ENCODE data around the gene DHRS1. TPM values are rescaled to one million over a fixed set of nuclear protein-coding genes. Genes with fewer than 3 reads are reported as not detected.

Gene DHRS1
- total and polyA plus RNA-seq, 2 donors (not counting 1 experiment from before 2014, with no cell fraction given), result 10.7 to 21.0 TPM

GRCh38 chr14:24253936-24254335 is 45.6 kb downstream of the DHRS1 start:
- Histone ChIP-seq H3K4me1 (ENCODE audit: control insufficient read depth, extremely low read depth, insufficient read depth, low read length) (no peaks in the 10 kb centered on the region), H3K4me2 (ENCODE audit: extremely low read depth, insufficient read depth, low read length) (no peak overlapping the region), H3K79me2 (ENCODE audit: control insufficient read depth, insufficient read depth, low read length) (no peaks in the 10 kb centered on the region), H2AFZ (ENCODE audit: low read length) (no peak overlapping the region), H3K4me3 (replicated peaks in 1 of 4; ENCODE audit: control extremely low read depth in 1 of 4, insufficient read depth in 1 of 4, low read depth in 3 of 4, low read length in 4 of 4) (no peak overlapping the region), H4K20me1 (ENCODE audit: control insufficient read depth, extremely low read depth, insufficient read depth, low read length) (no peaks in the 10 kb centered on the region), H3K9me3 (ENCODE audit: control insufficient read depth, insufficient read depth, low read depth, low read length) (no peaks in the 10 kb centered on the region), H3K27ac (ENCODE audit: insufficient read depth, low read length) (no peak overlapping the region), H3K27me3 (ENCODE audit: control insufficient read depth, insufficient read depth, low read length) (no peaks in the 10 kb centered on the region), H3K9ac (ENCODE audit: insufficient read depth, low read length) (no peak overlapping the region), H3K36me3 (ENCODE audit: control insufficient read depth, insufficient read depth, low read length) (no peaks in the 10 kb centered on the region)
- TF ChIP-seq CTCF (conservative IDR thresholded peaks at IDR 0.05 in 1 of 2, IDR thresholded peaks at IDR 0.05 in 1 of 2; ENCODE audit: low read depth in 1 of 2, low read length in 2 of 2) (no peak), EZH2 (IDR thresholded peaks at IDR 0.05; ENCODE audit: low read length, missing control alignments) (no peak)
- DNase-seq (ENCODE audit: low read depth in 2 of 2), result no peak

DNA sequence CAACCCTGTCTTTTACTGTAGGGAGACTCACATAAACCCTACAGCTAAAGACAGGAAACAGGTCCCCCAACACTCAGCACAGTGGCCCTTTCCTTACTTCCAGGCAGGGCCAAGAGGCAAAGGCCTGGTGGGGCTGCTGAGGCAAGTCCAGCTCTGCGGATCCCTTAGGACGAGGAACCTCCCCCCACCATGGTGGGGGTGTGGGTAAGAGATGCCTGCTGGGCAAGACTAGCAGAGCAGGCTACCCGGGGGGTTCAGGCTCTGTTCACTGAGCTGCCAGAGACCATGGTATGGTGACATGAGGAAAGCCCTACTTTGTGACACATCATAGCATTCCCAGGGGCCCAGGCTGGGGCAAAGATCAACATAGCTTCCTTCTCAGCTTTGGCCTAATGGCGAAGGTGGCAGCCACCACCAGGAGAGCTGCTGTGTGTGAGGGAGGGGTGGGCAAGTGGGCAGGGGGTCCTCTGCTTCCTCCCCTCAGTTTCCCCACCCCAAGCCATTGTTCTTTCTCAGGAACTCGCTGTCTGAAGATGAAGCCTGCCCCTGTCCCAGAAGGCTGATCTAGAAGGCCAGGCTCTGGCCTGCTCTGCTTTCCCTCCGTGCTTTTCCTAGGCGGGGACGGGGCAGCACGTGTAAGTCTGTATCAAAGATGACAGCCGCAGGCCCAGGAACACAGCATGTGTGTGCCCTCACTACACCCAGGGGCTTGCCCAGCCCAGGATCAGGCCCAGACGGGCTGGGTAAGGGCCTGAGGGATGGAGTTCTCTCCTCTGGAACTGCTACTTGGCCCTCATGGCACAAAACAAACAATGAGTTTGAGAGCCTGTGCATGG is 47.1 kb downstream of the DHRS1 start:
- Histone ChIP-seq H4K20me1 (ENCODE audit: control insufficient read depth, extremely low read depth, insufficient read depth, low read length) (no peaks in the 10 kb centered on the region), H3K79me2 (ENCODE audit: control insufficient read depth, insufficient read depth, low read length) (no peaks in the 10 kb centered on the region), H3K36me3 (ENCODE audit: control insufficient read depth, insufficient read depth, low read length) (no peaks in the 10 kb centered on the region), H3K4me3 (replicated peaks in 1 of 4; ENCODE audit: control extremely low read depth in 1 of 4, insufficient read depth in 1 of 4, low read depth in 3 of 4, low read length in 4 of 4) (no peak overlapping the region), H3K27ac (ENCODE audit: insufficient read depth, low read length) (no peak overlapping the region), H3K27me3 (ENCODE audit: control insufficient read depth, insufficient read depth, low read length) (no peaks in the 10 kb centered on the region), H3K4me1 (ENCODE audit: control insufficient read depth, extremely low read depth, insufficient read depth, low read length) (no peaks in the 10 kb centered on the region), H3K9ac (ENCODE audit: insufficient read depth, low read length) (no peak overlapping the region), H3K4me2 (ENCODE audit: extremely low read depth, insufficient read depth, low read length) (no peak overlapping the region), H3K9me3 (ENCODE audit: control insufficient read depth, insufficient read depth, low read depth, low read length) (no peaks in the 10 kb centered on the region), H2AFZ (ENCODE audit: low read length) (no peak overlapping the region)
- no peak for DNase-seq (ENCODE audit: low read depth in 2 of 2)
- TF ChIP-seq CTCF (conservative IDR thresholded peaks at IDR 0.05 in 1 of 2, IDR thresholded peaks at IDR 0.05 in 1 of 2; ENCODE audit: low read depth in 1 of 2, low read length in 2 of 2), result no peak
- no peak for TF ChIP-seq EZH2 (IDR thresholded peaks at IDR 0.05; ENCODE audit: low read length, missing control alignments)

DNA sequence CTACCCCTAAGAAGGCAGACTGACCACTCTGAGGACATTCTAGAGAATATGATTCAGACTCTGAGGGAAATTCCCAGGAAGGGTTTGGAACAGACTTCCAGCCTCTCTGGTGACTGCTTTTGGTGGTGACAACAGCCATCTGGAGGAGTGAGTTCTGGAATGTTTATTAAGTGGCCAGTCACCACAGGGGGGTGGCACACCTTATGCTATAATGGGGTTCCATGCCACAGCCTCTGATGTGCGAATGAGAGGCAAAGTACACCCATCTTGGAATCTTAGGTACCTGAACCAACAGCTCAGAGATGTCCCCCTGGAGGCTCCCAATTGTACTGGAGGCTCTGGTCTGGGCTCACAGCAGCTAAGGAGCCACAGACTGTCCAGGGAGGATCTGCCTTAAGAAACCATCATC is 47.7 kb downstream of the DHRS1 start:
- Histone ChIP-seq H4K20me1 (ENCODE audit: control insufficient read depth, extremely low read depth, insufficient read depth, low read length) (no peaks in the 10 kb centered on the region), H3K36me3 (ENCODE audit: control insufficient read depth, insufficient read depth, low read length) (no peaks in the 10 kb centered on the region), H3K27ac (ENCODE audit: insufficient read depth, low read length) (no peak overlapping the region), H3K27me3 (ENCODE audit: control insufficient read depth, insufficient read depth, low read length) (no peaks in the 10 kb centered on the region), H3K79me2 (ENCODE audit: control insufficient read depth, insufficient read depth, low read length) (no peaks in the 10 kb centered on the region), H3K9me3 (ENCODE audit: control insufficient read depth, insufficient read depth, low read depth, low read length) (no peaks in the 10 kb centered on the region), H3K9ac (ENCODE audit: insufficient read depth, low read length) (no peak overlapping the region), H3K4me3 (replicated peaks in 1 of 4; ENCODE audit: control extremely low read depth in 1 of 4, insufficient read depth in 1 of 4, low read depth in 3 of 4, low read length in 4 of 4) (no peak overlapping the region), H3K4me2 (ENCODE audit: extremely low read depth, insufficient read depth, low read length) (no peak overlapping the region), H2AFZ (ENCODE audit: low read length) (no peak overlapping the region), H3K4me1 (ENCODE audit: control insufficient read depth, extremely low read depth, insufficient read depth, low read length) (peaks cover 2% of the 10 kb centered on the region)
- no peak for TF ChIP-seq EZH2 (IDR thresholded peaks at IDR 0.05; ENCODE audit: low read length, missing control alignments)
- no peak for TF ChIP-seq CTCF (conservative IDR thresholded peaks at IDR 0.05 in 1 of 2, IDR thresholded peaks at IDR 0.05 in 1 of 2; ENCODE audit: low read depth in 1 of 2, low read length in 2 of 2)
- DNase-seq (ENCODE audit: low read depth in 2 of 2), result peak in 1 of 2 donors; percentile 65
